Upper lobe of right lung (tissue), 1 donor: ENCODE data around the gene CLDN3. TPM values are rescaled to one million over a fixed set of nuclear protein-coding genes. Genes with fewer than 3 reads are reported as not detected.
A peak's percentile ranks its signal among the peaks of the same experiment; 100 is the strongest.

Experiments
- ATAC-seq: fragments of 200-7000 bp; cut with Tn5 transposase; one replicate; pipeline ENCODE4 v1.9.1; 2020; ENCODE audit warnings: mild to moderate bottlenecking, moderate library complexity
- DNase-seq: peaks from one replicate; pipeline ENCODE4 v3.0.0-alpha.2; 2020
- H3K27ac ChIP-seq: fragments of 200-600 bp; one replicate; pipeline ENCODE4 v1.8.0; 2022
- H3K27me3 ChIP-seq: fragments of 200-600 bp; one replicate; pipeline ENCODE4 v1.8.0; 2022; ENCODE audit warnings: mild to moderate bottlenecking
- H3K36me3 ChIP-seq: fragments of 200-600 bp; one replicate; pipeline ENCODE4 v1.8.0; 2022
- H3K4me1 ChIP-seq: fragments of 200-600 bp; one replicate; pipeline ENCODE4 v1.8.0; 2022
- H3K4me3 ChIP-seq: fragments of 200-600 bp; one replicate; pipeline ENCODE4 v1.8.0; 2022; ENCODE audit warnings: mild to moderate bottlenecking
- H3K9me3 ChIP-seq: fragments of 200-600 bp; one replicate; pipeline ENCODE4 v1.8.0; 2022
- CTCF ChIP-seq: fragments of 200-600 bp; IDR thresholded peaks from one replicate; pipeline ENCODE4 v1.8.0; 2022; ENCODE audit warnings: antibody characterized with exemption
- intact Hi-C: fragments of 100-400 bp; cut with DNase I; formaldehyde crosslinking; loops from one replicate; pipeline ENCODE4 v1.11.0; 2022
- total RNA-seq: library from RNA; stranded (reverse); fragmentation: NEBNext Ultra II Directional; extraction: Animal tissue kit (Norgen Biotek cat#: 25700); gene quantifications from one replicate; pipeline ENCODE4 v1.2.1, GENCODE V29; 2021
- donor health status: DM: no; HTN: yes; CAD: no; lungs with severe emphysema.

CLDN3 gene
- total RNA-seq, 1 donor from 2014 or later = 11.8 TPM

GRCh38 chr7:73719806-73720169, 50.3 kb downstream of the CLDN3 start:
- Histone ChIP-seq H3K4me1 (peaks cover 24% of the 10 kb centered on the region), H3K9me3 (no peaks in the 10 kb centered on the region)
- intact Hi-C loops = no loop called here

More at GRCh38 chr7:73719806-73720169, 50.3 kb downstream of the CLDN3 start:
- no peak for TF ChIP-seq CTCF
- ATAC-seq (peak; percentile 14), DNase-seq (no peak)
- Histone ChIP-seq H3K27me3 (no peaks in the 10 kb centered on the region), H3K27ac (no peak overlapping the region), H3K4me3 (peak overlapping the region; percentile 64), H3K36me3 (no peaks in the 10 kb centered on the region)

Other genes starting within 250 kb of the CLDN3 start
- 55.7 TPM for gene BAZ1B, start 248.0 kb downstream of the CLDN3 start, total RNA-seq
- gene BCL7B, start 212.6 kb downstream of the CLDN3 start, total RNA-seq = 71.8 TPM
- 29.8 TPM for gene TBL2, start 191.7 kb downstream of the CLDN3 start, total RNA-seq
- 11.1 TPM for gene MLXIPL, start 145.7 kb downstream of the CLDN3 start, total RNA-seq
- gene VPS37D, start 102.4 kb downstream of the CLDN3 start, total RNA-seq = 1.4 TPM
- 10.2 TPM for gene DNAJC30, start 86.8 kb downstream of the CLDN3 start, total RNA-seq
- 38.4 TPM for gene BUD23, start 86.7 kb downstream of the CLDN3 start, total RNA-seq
- 6.3 TPM for gene STX1A, start 50.6 kb downstream of the CLDN3 start, total RNA-seq
- 19.7 TPM for gene ABHD11, start 31.5 kb downstream of the CLDN3 start, total RNA-seq
- gene CLDN4, start 60.7 kb upstream of the CLDN3 start, total RNA-seq = 103 TPM
- 2.3 TPM for gene METTL27, start 72.2 kb upstream of the CLDN3 start, total RNA-seq
- not detected for gene TMEM270, start 90.9 kb upstream of the CLDN3 start, total RNA-seq